GM18873 (cell line): ENCODE measurements around the gene HOXB6.

Experiments
- ATAC-seq: cut with Tn5 transposase; IDR thresholded peaks from one replicate; pipeline ENCODE4 v1.9.1; 2021; ENCODE audit warnings: mild to moderate bottlenecking, moderate library complexity, moderate number of reproducible peaks; ENCODE audit not compliant: unreplicated experiment, low FRiP score

Gene HOXB6

GRCh38 chr17:48636177-48637018, 31.6 kb upstream of the HOXB6 start:
- no peak for ATAC-seq

- no peak for ATAC-seq
These were observed 29.9 kb upstream of the HOXB6 start for GRCh38 chr17:48634493-48635208.

GRCh38 chr17:48633266-48633677, 28.5 kb upstream of the HOXB6 start:
- ATAC-seq = no peak

- no peak for ATAC-seq
These were observed 27.9 kb upstream of the HOXB6 start for GRCh38 chr17:48632579-48633265.

GRCh38 chr17:48631693-48632578, 27.1 kb upstream of the HOXB6 start:
- no peak for ATAC-seq

GRCh38 chr17:48630925-48631692, 26.3 kb upstream of the HOXB6 start:
- no peak for ATAC-seq

GRCh38 chr17:48630009-48630924, 25.5 kb upstream of the HOXB6 start:
- no peak for ATAC-seq

GRCh38 chr17:48629411-48629759, 24.6 kb upstream of the HOXB6 start:
- ATAC-seq = no peak

GRCh38 chr17:48628649-48629410, 24.0 kb upstream of the HOXB6 start:
- no peak for ATAC-seq

GRCh38 chr17:48627623-48628521, 23.1 kb upstream of the HOXB6 start:
- ATAC-seq = no peak

GRCh38 chr17:48627118-48627597, 22.4 kb upstream of the HOXB6 start:
- ATAC-seq = no peak

GRCh38 chr17:48626245-48627117, 21.7 kb upstream of the HOXB6 start, which contains the start of gene HOXB9:
TSS of gene HOXB9 (minus strand) at chr17:48626358. CDS start at chr17:48626269, 89 bp downstream.
- ATAC-seq = no peak

- no peak for ATAC-seq
These were observed 20.9 kb upstream of the HOXB6 start for GRCh38 chr17:48625495-48626244.

- no peak for ATAC-seq
These were observed 20.0 kb upstream of the HOXB6 start for GRCh38 chr17:48624544-48625494.
